HG02678 (cell line): Measurements from ENCODE around the gene CCRL2.
"Not testable (repeated sequence)": the region's sequence is repeated elsewhere in the genome, so short reads cannot be mapped to it uniquely, and the experiment has no call there.

Experiments used
- ATAC-seq: cut with Tn5 transposase; IDR thresholded peaks from one replicate; pipeline ENCODE4 v1.9.1; 2021; ENCODE audit warnings: mild to moderate bottlenecking, moderate library complexity; ENCODE audit not compliant: unreplicated experiment

CCRL2 gene

GRCh38 chr3:46378426-46378942 is 28.6 kb upstream of the CCRL2 start:
- no peak for ATAC-seq

DNA sequence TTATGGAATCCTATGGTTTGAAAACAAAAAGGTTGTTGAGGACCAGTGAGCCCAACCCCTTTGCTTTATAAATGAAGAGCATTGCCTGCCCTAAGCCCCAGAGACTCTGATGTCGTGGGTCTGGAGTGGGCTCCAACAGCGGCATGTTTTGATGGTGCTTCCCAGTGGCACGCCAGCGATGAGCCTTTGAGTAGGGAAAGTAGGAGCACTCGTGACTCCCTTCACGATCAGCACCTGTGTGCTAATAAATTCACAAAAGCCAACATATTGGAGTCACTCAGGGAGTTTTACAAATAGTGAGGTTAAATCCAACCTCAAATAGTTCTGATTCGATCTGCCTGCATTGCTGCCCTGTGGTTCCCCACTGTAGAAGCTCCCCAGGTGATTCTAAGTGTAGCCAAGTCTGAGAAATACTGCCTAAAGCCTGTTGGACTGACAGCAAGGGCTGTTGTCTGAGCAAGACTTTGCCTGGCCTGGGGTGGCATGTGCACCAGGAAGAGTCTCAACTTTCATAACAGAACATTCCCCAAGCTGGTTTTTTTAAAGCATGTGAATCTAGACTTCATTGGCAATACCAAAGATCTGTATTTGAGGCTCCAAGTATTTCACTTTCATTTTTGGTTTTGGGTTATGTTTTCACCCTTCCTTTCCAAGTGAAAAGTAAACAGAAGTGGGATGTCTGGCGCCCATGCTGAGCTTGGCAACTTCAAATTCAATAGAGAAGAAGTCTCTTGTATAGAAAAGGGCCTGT is 26.4 kb upstream of the CCRL2 start:
- no peak for ATAC-seq

DNA sequence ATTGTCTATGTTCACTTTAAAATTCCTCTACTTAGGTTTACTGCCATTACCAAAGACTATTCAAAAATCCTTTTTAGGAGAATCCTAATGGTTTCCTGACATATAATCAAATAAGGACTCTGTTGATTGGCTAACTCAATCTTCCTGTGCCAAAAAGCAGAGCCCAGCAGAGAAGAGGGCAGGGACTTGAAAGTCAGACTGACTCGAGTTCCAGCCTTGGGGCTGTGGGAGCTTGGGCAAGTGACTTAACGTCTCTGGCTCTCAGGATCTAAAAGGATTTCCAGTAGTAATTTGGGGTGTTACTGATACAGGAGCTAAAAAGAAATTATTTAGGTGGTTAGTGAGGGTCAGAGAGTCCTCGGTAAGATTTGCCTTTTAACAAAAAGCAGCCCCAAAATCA is 25.4 kb upstream of the CCRL2 start:
- ATAC-seq, result no peak

DNA sequence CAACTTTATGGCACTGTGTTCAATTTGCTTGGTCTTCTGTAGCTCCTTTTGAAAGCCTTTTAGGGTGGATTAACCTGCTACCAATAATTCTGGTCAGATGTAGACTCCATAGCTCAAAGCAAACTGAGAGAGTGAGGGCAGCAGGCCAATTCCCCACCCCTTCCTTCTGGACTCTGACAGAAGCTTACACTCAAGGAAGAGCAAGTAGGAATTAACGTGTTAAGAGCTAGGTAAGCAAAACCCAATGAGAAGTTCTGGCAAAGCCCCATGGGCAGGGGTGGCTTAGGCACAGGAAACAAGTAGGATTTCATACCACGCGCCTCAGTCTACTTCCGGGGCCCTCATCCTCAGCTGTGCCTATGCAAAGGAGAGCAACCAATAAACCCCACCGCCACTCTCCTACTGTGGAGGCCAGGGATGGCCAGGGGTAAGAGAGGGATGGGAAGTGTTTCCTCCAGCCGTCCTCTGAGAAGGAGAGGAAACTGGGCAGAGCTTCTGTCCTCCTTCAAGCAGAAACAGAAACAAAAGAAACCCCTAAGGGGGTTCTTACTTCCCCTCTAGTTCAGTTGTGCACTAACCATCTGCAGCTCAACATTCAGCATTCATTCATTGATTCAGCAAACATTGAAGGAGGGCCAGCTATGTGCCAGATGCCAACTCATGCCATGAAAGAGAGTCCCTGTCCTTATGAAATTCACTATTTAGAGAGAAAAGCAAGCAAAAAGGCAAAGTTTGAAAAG is 23.7 kb upstream of the CCRL2 start:
- no peak for ATAC-seq

DNA sequence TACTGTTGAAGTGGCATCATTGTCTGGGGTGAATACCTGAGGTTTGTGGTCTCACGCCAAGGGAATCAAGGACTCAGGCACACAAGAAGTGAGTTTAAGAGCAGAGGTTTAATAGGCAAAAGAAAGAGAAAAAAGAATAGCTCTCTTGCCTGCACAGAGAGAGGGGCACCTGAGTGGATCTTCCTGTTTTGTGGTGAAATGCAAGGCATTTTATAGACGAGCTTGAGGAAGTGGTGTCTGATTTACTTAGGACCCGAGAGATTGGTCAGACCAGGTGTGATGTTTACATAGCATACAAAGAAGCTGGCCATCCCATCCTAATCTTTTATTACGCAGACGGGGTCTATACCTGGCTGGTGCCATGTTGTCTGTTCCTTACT is 23.1 kb upstream of the CCRL2 start:
- no peak for ATAC-seq

DNA sequence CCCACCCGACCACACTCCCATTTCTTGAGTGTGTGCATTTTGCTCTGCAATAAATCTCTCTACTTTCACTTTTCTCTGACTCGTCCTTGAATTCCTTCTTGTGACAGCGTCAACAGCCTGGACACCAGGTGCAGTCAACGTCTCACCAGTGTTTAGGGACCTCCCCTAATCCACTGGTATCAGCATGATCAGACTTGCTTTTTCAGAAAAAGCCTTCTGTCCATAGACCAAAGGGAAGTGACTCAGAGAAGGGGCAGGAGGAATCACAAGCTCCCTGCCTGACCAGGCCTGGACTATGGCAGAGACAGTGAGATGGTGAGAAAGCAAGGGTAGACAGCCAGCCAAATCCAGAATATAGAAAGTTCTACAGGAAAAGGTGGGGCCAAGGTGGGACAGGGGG is 20.9 kb upstream of the CCRL2 start:
- no peak for ATAC-seq

- ATAC-seq, result not testable (repeated sequence)
These were observed 18.2 kb upstream of the CCRL2 start for GRCh38 chr3:46388847-46389246.

DNA sequence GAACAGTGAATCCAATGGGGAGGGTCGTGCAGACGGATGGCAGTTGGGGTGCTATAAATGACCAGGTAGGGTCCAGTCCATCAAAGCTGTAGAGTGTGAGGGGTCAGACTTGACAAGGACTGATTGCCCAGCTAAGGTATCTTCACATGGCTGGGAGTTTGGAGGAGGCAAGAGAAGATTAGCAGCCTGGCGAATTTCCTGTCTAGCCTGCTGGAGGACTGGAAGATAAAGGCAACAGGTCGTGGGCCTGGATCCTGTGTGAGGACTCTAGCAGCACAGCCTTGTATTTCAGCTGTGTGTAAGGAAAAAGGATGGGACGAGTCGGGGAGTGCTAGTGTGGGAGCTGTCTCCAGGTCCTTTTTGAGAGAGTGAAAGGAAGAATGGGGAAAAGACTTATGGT is 17.8 kb upstream of the CCRL2 start:
- no peak for ATAC-seq

DNA sequence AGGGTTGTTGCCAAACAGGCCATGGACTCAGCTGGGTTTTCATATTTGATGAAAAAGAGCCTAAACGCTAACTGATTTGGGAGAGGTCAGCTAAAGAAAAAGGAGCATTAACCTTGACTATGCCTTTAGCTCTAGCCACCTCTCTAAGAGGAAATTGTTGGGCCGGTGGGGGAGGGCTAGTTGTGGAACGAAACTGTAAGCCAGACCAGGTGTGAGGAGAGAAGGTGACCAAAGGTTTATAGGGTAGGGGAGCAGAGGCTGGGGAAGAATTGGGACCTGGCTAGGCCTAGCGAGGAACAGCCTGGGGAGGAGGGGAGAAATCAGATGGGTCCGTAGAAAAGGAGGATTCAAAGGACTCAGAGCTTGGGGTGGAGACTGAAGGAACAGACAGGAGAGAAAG is 15.5 kb upstream of the CCRL2 start:
- not testable (repeated sequence) for ATAC-seq

GRCh38 chr3:46393011-46393410 is 14.0 kb upstream of the CCRL2 start:
- no peak for ATAC-seq

- ATAC-seq, result no peak
These were observed 13.3 kb upstream of the CCRL2 start for GRCh38 chr3:46393554-46394434.

DNA sequence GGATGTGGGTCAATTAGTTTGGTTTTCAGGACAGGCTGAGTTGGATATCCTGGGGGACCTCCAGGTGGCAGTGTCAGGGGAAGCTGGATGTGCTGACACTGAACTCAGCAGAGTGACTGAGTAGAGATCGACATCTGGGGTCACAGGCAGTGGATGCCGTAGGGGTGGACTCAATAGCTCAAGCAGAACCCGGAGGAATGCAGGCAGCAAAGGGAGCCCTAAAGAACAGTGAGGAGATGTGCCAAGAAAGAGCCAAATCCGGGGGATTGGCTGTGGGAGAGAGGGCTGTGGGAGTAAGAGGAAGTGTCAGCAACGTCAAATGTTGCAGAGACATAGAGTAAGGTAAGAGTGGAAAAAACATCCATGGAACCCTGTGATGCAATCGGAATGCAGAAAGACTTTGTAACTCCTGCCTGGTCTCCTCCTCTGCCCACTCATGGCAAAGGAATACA is 11.8 kb upstream of the CCRL2 start:
- ATAC-seq, result no peak

- no peak for ATAC-seq
These were observed 11.1 kb upstream of the CCRL2 start for GRCh38 chr3:46395766-46396530.

GRCh38 chr3:46397111-46397510 is 9.9 kb upstream of the CCRL2 start:
- no peak for ATAC-seq

DNA sequence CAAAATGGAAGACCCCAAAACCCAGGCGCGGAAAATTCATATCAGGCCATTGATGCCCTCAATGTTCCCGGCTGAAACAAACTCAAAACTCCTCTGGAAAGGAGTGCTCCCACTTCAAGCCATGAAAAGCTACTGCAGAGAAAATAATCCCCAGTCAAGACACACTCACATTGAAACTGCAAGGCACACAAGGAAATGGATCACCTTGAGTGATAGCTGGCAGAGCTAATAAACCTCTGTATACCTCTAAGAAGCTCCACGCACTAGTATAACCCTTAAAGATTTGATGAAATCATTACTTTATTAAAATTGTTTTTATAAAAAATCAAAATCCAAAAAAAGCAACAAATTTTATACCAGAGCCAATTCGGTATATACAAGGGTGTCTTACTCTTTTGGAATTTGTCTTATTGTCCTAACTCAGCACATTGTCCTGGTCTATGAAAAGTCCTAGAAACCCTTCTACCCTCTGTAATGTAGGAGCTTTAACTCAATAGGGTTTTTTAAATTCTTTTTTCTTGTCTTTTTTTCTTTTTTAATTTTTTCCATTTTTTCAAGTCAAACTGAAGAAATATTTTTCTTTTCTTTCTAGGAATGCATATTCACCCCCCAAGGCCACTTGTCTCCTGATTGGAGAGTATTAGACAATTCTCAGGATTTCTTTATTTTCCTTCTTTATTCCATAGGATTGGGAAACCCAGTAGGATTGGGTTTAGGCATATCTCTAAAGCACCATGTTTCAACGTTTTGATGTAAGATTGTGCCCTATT is 8.7 kb upstream of the CCRL2 start:
- ATAC-seq, result no peak

- ATAC-seq, result no peak
These were observed 8.0 kb upstream of the CCRL2 start for GRCh38 chr3:46399098-46399497.

DNA sequence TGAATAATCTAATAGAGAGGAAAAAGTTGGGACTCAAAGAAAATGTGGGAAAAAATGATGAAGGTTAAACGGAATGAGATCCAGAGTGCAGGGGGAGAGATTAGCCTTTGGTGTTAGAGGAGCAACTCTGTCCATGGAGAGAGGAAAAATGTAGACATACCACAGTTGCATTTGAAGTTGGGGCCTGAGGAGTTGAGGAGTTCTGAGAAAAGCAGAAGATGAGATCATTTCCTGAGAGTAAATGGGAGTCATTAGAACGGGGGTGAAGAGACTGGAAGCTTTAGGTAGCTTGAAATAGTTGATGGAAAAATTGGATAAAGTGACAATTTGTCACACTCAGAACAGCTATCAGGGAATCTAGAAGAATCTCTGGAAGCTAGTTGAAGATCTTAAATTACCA is 7.5 kb upstream of the CCRL2 start:
- ATAC-seq, result no peak

DNA sequence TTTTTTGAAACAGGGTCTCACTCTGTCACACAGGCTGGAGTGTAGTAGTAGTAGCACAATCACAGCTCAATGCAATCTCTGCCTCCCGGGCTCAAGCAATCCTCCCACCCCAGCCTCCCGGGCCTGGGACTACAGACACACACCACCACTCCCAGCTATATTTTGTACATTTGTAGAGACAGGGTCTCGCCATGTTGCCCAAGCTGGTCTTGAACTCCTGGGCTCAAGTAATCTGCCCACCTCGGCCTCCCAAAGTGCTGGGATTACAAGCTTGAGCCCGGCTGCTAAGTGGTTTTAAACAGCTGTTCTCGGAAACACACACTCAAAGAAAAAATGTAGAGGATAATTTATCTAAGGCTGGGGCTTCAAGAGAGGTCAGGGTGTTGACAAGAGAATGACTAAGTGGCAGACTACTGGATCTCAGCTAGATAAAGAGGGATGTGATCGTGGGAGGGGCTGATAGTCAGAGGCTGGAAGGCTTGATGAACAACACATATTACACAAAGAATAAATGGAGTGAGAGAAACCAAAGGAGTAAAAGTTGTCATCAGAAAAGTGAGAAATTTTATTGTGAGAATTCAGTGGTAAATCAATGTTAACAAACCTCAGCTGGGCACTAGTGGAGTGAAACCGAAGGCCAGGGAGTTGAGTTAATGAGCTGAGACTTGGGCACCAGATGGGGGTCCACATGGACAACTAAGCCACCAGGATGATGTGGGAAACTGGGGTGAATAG is 6.9 kb upstream of the CCRL2 start:
- ATAC-seq, result no peak

DNA sequence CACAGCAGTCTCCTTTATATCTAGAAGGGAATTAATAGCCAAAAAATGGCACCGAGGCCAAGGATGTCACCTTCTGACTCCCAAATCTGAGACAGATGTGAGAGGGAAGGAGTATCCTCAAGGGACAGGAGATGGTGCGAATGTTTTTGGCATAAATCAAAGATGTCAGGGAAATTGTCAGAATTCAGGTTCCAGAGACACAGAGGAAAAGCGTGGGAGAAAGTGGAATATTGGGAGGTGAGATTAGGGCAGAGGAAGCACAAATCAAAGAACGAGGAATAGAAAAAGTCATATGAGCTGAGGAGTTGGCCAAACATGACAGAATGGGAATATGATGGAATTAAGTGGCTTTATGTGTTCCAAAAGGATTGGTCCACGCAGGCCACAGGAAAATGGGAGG is 6.2 kb upstream of the CCRL2 start:
- ATAC-seq, result no peak
